ENCODE results near the gene MVB12B.

GRCh38 chr9:126461608-126462007 lies 135.0 kb downstream of the MVB12B start:
- TF ChIP-seq GATA2 (IDR thresholded peaks at IDR 0.05; ENCODE audit: low read depth, low read length) (no peak), GATA3 (IDR thresholded peaks at IDR 0.05; ENCODE audit: low read depth, low read length) (no peak)
